ENCODE results near the gene STAT5B. TPM values are rescaled to one million over a fixed set of nuclear protein-coding genes. Genes with fewer than 3 reads are reported as not detected.

Gene STAT5B
- polyA plus RNA-seq, 3 donors = 28.5 to 103 (median 47.9) TPM

DNA sequence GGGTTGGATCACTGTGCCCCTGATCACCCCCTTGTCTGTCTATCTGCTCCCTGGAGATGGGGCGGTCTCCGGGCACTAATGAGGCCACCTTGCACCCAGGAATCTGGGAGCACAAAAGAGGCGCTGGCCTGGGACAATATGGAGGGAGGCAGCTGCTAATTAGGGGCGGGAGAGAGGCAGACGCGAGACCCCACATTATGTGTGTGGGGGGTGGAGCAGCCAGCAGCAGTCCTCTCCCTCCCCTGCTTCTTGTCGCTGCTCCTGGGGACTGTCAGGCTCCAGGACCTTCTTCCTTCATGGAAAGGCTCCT lies 90.6 kb downstream of the STAT5B start:
- Mint-ChIP-seq H3K9me3 (peaks cover 0 to under 1% (median 0%) of the 10 kb centered on the region in 7 donors), H3K4me3 (no peak overlapping the region), H3K4me1 (peaks cover 76% of the 10 kb centered on the region), H3K36me3 (peaks cover 7 to 9% of the 10 kb centered on the region in 2 donors), H3K27me3 (ENCODE audit: low read depth in 3 of 3) (peaks cover 8 to 14% (median 10%) of the 10 kb centered on the region in 3 donors), H3K27ac (no peak overlapping the region)
- Histone ChIP-seq H3K9me3 (replicated peaks in 1 of 2; ENCODE audit: control insufficient read depth in 1 of 2, insufficient read depth in 1 of 2, low read length in 2 of 2) (peaks cover 0 to 4% of the 10 kb centered on the region in 2 donors), H3K4me2 (replicated peaks; ENCODE audit: extremely low read depth, low read length, poor library complexity, severe bottlenecking) (no peak overlapping the region), H3K79me2 (ENCODE audit: insufficient read depth, low read length) (no peaks in the 10 kb centered on the region), H3K27ac (ENCODE audit: low read depth in 1 of 2, low read length in 2 of 2) (no peak overlapping the region), H4K20me1 (ENCODE audit: insufficient read depth, low read length) (no peaks in the 10 kb centered on the region), H2AFZ (ENCODE audit: insufficient read depth, low read depth, low read length, poor library complexity, severe bottlenecking) (no peak overlapping the region), H3K9ac (ENCODE audit: insufficient read depth, low read length, poor library complexity, severe bottlenecking) (no peak overlapping the region), H3K36me3 (replicated peaks in 1 of 2; ENCODE audit: control insufficient read depth in 1 of 2, insufficient read depth in 2 of 2, low read length in 2 of 2) (peaks cover 7 to 9% of the 10 kb centered on the region in 2 donors), H3K4me1 (ENCODE audit: control insufficient read depth in 1 of 2, insufficient read depth in 2 of 2, low read length in 2 of 2) (peaks cover 76 to 89% of the 10 kb centered on the region in 2 donors), H3K27me3 (ENCODE audit: control insufficient read depth in 2 of 2, insufficient read depth in 2 of 2, low read length in 2 of 2) (peaks cover 0 to 11% of the 10 kb centered on the region in 2 donors), H3K4me3 (replicated peaks in 1 of 3; ENCODE audit: low read depth in 2 of 3, low read length in 3 of 3) (no peak overlapping the region)
- DNase-seq = no peak
- intact Hi-C loops (cut with micrococcal nuclease) = loop anchor here in 1 of 2 donors (10.0 kb wide), 1 partner anchor 161 kb away; the partner anchor contains the start of gene NKIRAS2
- TF ChIP-seq, protein P1, sequence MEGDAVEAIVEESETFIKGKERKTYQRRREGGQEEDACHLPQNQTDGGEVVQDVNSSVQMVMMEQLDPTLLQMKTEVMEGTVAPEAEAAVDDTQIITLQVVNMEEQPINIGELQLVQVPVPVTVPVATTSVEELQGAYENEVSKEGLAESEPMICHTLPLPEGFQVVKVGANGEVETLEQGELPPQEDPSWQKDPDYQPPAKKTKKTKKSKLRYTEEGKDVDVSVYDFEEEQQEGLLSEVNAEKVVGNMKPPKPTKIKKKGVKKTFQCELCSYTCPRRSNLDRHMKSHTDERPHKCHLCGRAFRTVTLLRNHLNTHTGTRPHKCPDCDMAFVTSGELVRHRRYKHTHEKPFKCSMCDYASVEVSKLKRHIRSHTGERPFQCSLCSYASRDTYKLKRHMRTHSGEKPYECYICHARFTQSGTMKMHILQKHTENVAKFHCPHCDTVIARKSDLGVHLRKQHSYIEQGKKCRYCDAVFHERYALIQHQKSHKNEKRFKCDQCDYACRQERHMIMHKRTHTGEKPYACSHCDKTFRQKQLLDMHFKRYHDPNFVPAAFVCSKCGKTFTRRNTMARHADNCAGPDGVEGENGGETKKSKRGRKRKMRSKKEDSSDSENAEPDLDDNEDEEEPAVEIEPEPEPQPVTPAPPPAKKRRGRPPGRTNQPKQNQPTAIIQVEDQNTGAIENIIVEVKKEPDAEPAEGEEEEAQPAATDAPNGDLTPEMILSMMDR (IDR thresholded peaks at IDR 0.05) = no peak
- WGBS (ENCODE audit: insufficient coverage) = 100% methylated on average over 2 of the region's 7 CpGs

DNA sequence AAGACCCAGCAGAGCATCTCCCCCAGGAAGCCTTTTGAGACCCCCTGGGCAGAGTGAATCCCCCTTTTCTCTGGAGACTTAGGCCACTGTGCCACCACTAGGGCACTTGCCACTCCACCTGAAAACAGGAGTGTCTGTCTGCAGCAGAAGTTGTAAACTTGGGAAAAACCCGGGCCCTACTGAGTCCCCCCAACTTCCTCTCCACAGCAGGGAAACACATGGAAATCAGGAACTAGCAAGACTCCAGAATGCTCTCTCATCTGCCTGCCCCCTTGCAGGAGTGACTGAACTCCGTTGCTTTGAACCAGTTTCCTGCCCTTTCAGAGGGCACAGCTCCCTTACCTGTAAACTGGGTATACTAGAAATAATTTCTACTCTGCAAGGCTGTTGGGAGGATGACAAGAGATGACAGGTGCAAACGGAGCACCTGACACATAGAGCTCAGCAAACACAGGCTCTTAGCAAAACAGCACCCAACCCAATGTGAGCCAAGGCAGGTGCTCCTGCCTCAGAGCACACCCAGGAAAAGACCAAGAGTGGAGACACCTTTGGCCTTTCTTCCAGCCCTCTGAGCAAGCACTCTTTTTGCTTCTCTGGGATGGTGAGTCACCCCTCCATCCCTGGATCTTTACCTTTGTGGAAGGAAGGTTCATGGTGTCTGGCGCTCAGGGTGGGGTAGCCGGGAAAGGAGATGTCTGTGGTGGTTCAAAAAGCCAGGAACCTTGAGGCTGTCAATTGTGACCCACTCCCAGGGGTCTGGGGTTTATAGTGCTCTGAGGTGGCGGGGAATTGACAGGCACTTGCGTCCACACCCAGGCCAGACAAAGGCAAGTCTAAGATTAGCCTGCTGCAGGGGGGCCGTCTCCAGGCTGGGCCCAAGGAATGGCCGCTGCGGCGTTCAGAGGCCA lies 91.2 kb downstream of the STAT5B start, which contains the start of gene HCRT:
HCRT (minus strand) TSS at position 740 of the 908 bp plus-strand sequence; CDS start at position 653, 87 bp downstream.
- Histone ChIP-seq H4K20me1 (ENCODE audit: insufficient read depth, low read length) (no peaks in the 10 kb centered on the region), H2AFZ (ENCODE audit: insufficient read depth, low read depth, low read length, poor library complexity, severe bottlenecking) (peak within 1 kb of the TSS; percentile 95), H3K4me1 (ENCODE audit: control insufficient read depth in 1 of 2, insufficient read depth in 2 of 2, low read length in 2 of 2) (peaks cover 80 to 92% of the 10 kb centered on the region in 2 donors), H3K4me2 (replicated peaks; ENCODE audit: extremely low read depth, low read length, poor library complexity, severe bottlenecking) (peak within 1 kb of the TSS; percentile 94), H3K9me3 (replicated peaks in 1 of 2; ENCODE audit: control insufficient read depth in 1 of 2, insufficient read depth in 1 of 2, low read length in 2 of 2) (peaks cover 0 to 10% of the 10 kb centered on the region in 2 donors), H3K79me2 (ENCODE audit: insufficient read depth, low read length) (no peaks in the 10 kb centered on the region), H3K27ac (ENCODE audit: low read depth in 1 of 2, low read length in 2 of 2) (peak within 1 kb of the TSS; percentile 31 to 88), H3K9ac (ENCODE audit: insufficient read depth, low read length, poor library complexity, severe bottlenecking) (peak within 1 kb of the TSS; percentile 64), H3K27me3 (ENCODE audit: control insufficient read depth in 2 of 2, insufficient read depth in 2 of 2, low read length in 2 of 2) (peaks cover 0 to 17% of the 10 kb centered on the region in 2 donors), H3K4me3 (replicated peaks in 1 of 3; ENCODE audit: low read depth in 2 of 3, low read length in 3 of 3) (peak within 1 kb of the TSS in 2 of 3 experiments; percentile 17 to 89), H3K36me3 (replicated peaks in 1 of 2; ENCODE audit: control insufficient read depth in 1 of 2, insufficient read depth in 2 of 2, low read length in 2 of 2) (peaks cover under 1 to 3% of the 10 kb centered on the region in 2 donors)
- Mint-ChIP-seq H3K4me1 (peaks cover 78% of the 10 kb centered on the region), H3K27ac (peak within 1 kb of the TSS; percentile 17 to 92 (median 75)), H3K36me3 (peaks cover 2 to 6% of the 10 kb centered on the region in 2 donors), H3K27me3 (ENCODE audit: low read depth in 3 of 3) (peaks cover 14 to 20% (median 16%) of the 10 kb centered on the region in 3 donors), H3K4me3 (peak within 1 kb of the TSS; percentile 71 to 84), H3K9me3 (peaks cover 0 to 6% (median 5%) of the 10 kb centered on the region in 7 donors)
- peak in 2 of 3 donors; percentile 63 to 85 for DNase-seq
- TF ChIP-seq, protein P1 (IDR thresholded peaks at IDR 0.05) = no peak
- 86% methylated on average over 9 of the region's 11 CpGs for WGBS (ENCODE audit: insufficient coverage)
- intact Hi-C loops (cut with micrococcal nuclease) = loop anchor here in 1 of 2 donors (10.0 kb wide), 1 partner anchor 160 kb away; the partner anchor contains the start of gene NKIRAS2
